ENCODE results near the gene ITGAE. TPM values are rescaled to one million over a fixed set of nuclear protein-coding genes. Genes with fewer than 3 reads are reported as not detected.
"Not testable (repeated sequence)": the region's sequence is repeated elsewhere in the genome, so short reads cannot be mapped to it uniquely, and the experiment has no call there.

ITGAE gene
- total RNA-seq, 2 donors from 2014 or later, result 16.2 to 27.6 TPM

DNA sequence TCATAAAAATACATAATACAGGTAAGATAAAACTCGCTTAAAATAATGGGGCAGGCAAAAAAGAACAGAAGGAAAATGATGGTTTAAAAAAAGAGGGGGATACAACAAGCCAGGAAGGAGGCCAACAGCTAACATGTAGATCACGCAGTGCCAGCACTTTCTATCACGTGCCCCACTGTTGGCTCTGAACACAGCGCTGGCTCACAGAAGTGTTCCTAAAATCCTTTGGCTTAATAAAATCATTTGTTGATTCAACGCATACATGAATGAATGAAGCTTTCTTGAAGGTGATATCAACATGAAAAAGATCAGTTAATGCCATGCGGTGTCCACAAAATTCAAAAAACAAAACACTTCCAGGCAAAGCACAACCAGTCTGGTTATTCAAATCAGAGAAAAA lies 8.5 kb downstream of the ITGAE start:
- Histone ChIP-seq H3K36me3 (no peaks in the 10 kb centered on the region), H3K27ac (no peak overlapping the region), H3K27me3 (replicated peaks; ENCODE audit: insufficient read depth) (no peaks in the 10 kb centered on the region), H3K9me3 (no peaks in the 10 kb centered on the region), H3K4me1 (replicated peaks) (no peaks in the 10 kb centered on the region), H3K4me3 (no peak overlapping the region)
- 24% methylated on average over 6 of the region's 6 CpGs for WGBS
- peak; percentile 73 for DNase-seq (ENCODE audit: low spot score)
- TF ChIP-seq, protein P1, sequence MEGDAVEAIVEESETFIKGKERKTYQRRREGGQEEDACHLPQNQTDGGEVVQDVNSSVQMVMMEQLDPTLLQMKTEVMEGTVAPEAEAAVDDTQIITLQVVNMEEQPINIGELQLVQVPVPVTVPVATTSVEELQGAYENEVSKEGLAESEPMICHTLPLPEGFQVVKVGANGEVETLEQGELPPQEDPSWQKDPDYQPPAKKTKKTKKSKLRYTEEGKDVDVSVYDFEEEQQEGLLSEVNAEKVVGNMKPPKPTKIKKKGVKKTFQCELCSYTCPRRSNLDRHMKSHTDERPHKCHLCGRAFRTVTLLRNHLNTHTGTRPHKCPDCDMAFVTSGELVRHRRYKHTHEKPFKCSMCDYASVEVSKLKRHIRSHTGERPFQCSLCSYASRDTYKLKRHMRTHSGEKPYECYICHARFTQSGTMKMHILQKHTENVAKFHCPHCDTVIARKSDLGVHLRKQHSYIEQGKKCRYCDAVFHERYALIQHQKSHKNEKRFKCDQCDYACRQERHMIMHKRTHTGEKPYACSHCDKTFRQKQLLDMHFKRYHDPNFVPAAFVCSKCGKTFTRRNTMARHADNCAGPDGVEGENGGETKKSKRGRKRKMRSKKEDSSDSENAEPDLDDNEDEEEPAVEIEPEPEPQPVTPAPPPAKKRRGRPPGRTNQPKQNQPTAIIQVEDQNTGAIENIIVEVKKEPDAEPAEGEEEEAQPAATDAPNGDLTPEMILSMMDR (IDR thresholded peaks at IDR 0.05), result no peak
- TF ChIP-seq POLR2AphosphoS5 (IDR thresholded peaks at IDR 0.05), result peak; percentile 74
- no peak for TF ChIP-seq POLR2A (IDR thresholded peaks at IDR 0.05)
- intact Hi-C loops (cut with DNase I), result no loop called here

DNA sequence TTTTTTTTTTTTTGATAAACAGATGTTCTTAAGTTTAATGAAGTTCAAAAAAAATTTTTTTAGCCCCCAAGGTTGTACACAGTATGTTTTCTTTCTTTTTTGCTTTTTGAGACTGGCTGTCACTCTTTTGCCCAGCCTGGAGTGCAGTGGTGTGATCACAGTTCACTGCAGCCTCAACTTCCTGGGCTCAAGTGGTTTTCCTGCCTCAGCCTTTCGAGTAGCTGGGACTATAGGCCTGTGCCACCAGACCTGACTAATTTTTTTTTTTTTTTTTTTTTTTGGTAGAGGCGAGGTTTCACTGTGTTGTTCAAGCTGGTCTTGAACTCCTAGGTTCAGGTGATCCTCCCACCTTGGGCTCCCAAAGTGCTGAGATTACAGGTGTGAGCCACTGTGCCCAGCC lies 12.8 kb downstream of the ITGAE start:
- H3K9me3 ChIP-seq, result no peaks in the 10 kb centered on the region
- no peaks in the 10 kb centered on the region for H3K36me3 ChIP-seq
- no peak overlapping the region for H3K27ac ChIP-seq
- H3K4me1 ChIP-seq (replicated peaks), result no peaks in the 10 kb centered on the region
- 91% methylated on average over 2 of the region's 2 CpGs for WGBS
- intact Hi-C loops (cut with DNase I), result no loop called here
- no peak overlapping the region for H3K4me3 ChIP-seq
- DNase-seq (ENCODE audit: low spot score), result no peak
- H3K27me3 ChIP-seq (replicated peaks; ENCODE audit: insufficient read depth), result no peaks in the 10 kb centered on the region
- TF ChIP-seq POLR2AphosphoS5 (IDR thresholded peaks at IDR 0.05), result no peak
- TF ChIP-seq, protein P1 (IDR thresholded peaks at IDR 0.05), result no peak
- TF ChIP-seq POLR2A (IDR thresholded peaks at IDR 0.05), result no peak

- H3K36me3 ChIP-seq; intact Hi-C loops (cut with DNase I); H3K27me3 ChIP-seq (replicated peaks; ENCODE audit: insufficient read depth); H3K4me1 ChIP-seq (replicated peaks); H3K4me3 ChIP-seq; H3K9me3 ChIP-seq; H3K27ac ChIP-seq; DNase-seq (ENCODE audit: low spot score): not testable (repeated sequence)
- WGBS, result 92% methylated on average over 5 of the region's 5 CpGs
These were observed 15.7 kb downstream of the ITGAE start for GRCh38 chr17:3785323-3785722.

DNA sequence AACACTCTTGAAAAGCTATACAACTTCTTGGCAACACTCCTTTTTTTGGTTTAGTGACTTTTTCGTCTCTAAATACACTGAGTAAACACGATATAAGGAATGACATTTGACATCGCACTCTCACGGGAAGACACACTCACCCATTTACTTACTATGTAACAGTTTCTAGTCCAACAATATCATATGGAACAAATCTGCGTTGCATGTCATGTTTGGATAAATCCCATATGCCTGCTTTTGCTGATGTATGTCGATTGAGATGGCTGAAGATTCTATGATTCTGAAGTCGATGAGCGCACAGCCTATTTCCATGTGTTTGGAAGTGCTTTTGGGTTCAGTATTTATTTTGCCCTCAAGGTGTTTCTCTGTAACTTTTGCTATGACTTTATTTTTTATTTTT lies 18.2 kb downstream of the ITGAE start:
- intact Hi-C loops (cut with DNase I), result no loop called here
- Histone ChIP-seq H3K27me3 (replicated peaks; ENCODE audit: insufficient read depth) (no peaks in the 10 kb centered on the region), H3K27ac (no peak overlapping the region), H3K9me3 (no peaks in the 10 kb centered on the region), H3K36me3 (no peaks in the 10 kb centered on the region), H3K4me3 (no peak overlapping the region), H3K4me1 (replicated peaks) (no peaks in the 10 kb centered on the region)
- DNase-seq (ENCODE audit: low spot score), result no peak
- WGBS, result 80% methylated on average over 8 of the region's 8 CpGs
- TF ChIP-seq POLR2AphosphoS5 (IDR thresholded peaks at IDR 0.05) (no peak), POLR2A (IDR thresholded peaks at IDR 0.05) (no peak)
- TF ChIP-seq, protein P1 (IDR thresholded peaks at IDR 0.05), result no peak

DNA sequence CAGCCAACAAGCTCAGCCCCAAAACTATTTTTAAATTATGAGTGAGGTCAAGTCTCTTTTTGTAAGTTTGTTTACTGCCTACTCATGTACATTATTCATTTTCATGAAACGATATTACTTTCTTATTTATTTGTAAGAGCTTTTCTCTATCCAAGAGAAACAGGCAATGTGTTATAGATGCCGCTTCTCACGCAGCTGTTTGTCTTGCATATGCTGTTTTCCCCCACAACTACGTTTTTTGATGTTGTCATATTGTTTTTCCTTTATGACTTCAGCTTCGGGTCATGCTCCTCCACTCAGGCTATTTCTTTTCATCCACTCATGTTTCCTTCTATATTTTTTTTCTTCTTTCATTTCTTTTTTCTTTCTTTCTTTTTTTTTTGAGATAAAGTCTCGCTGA lies 20.0 kb downstream of the ITGAE start:
- TF ChIP-seq POLR2AphosphoS5 (IDR thresholded peaks at IDR 0.05), result no peak
- TF ChIP-seq POLR2A (IDR thresholded peaks at IDR 0.05), result no peak
- TF ChIP-seq, protein P1 (IDR thresholded peaks at IDR 0.05), result no peak
- no peak for DNase-seq (ENCODE audit: low spot score)
- Histone ChIP-seq H3K4me3 (no peak overlapping the region), H3K4me1 (replicated peaks) (no peaks in the 10 kb centered on the region), H3K9me3 (no peaks in the 10 kb centered on the region), H3K27ac (no peak overlapping the region), H3K36me3 (no peaks in the 10 kb centered on the region), H3K27me3 (replicated peaks; ENCODE audit: insufficient read depth) (no peaks in the 10 kb centered on the region)
- 85% methylated on average over 6 of the region's 6 CpGs for WGBS
- intact Hi-C loops (cut with DNase I), result no loop called here

Data from prostate gland (tissue), 2 donors.